HepG2 (cell line): ENCODE measurements around the gene OSBPL3. TPM values are rescaled to one million over a fixed set of nuclear protein-coding genes. Genes with fewer than 3 reads are reported as not detected.

Experiments used
- ATAC-seq: fragments of 200-7000 bp; cut with Tn5 transposase; 3 replicates; pipeline ENCODE4 v1.9.1; 2020; ENCODE audit warnings: mild to moderate bottlenecking, moderate library complexity
- BruUV-seq: library from RNA; stranded (reverse); fragments of 400-500 nt; replicated peaks from 2 replicates; lab custom pipeline; 2021; lab: Mats Ljungman, UMichigan
- CTCF ChIA-PET: fragments of 300-600 bp; formaldehyde crosslinking; extraction: SDS; loops from one replicate; lab custom pipeline; 2021; ENCODE audit warnings: low total read pairs, inconsistent platforms, low intra/inter-chr PET ratio; lab: Yijun Ruan, JAX
- POLR2A ChIA-PET: fragments of 350-600 bp; sonication (Branson Sonifier 250); formaldehyde crosslinking; loops from one replicate; lab custom pipeline; 2020; ENCODE audit warnings: antibody characterized with exemption, inconsistent platforms; lab: Yijun Ruan, JAX
- DNase-seq: peaks from one replicate; pipeline ENCODE4 v3.0.0-alpha.2; 2015; ENCODE audit warnings: low spot score
- FAIRE-seq: peaks from 3 replicates; lab custom pipeline; 2011; peaks lifted over from hg19 to GRCh38; lab: Jason Lieb, UNC
- H2AFZ ChIP-seq: one replicate; pipeline ENCODE4 v1.6.1; 2011; ENCODE audit warnings: low read length, inconsistent platforms
- H3K27ac ChIP-seq: fragments of 300-600 bp; 3 replicates; pipeline ENCODE4 v1.8.0; 2011; ENCODE audit warnings: mixed run types, mild to moderate bottlenecking, mixed read lengths, low read length, inconsistent platforms; ENCODE audit not compliant: insufficient read depth; ENCODE audit errors: extremely low read length
- H3K27me3 ChIP-seq, 2 experiments: fragments of 200-600 bp in 1 of 2; 2 replicates in 1 of 2; 3 replicates in 1 of 2; pipeline versions ENCODE4 v1.6.0 to v1.8.0; 2011; ENCODE audit warnings: low read length in 2 of 2, mild to moderate bottlenecking in 2 of 2, moderate library complexity in 2 of 2, inconsistent platforms in 1 of 2; ENCODE audit not compliant: insufficient read depth in 2 of 2, control insufficient read depth in 1 of 2
- H3K36me3 ChIP-seq, 2 experiments: fragments of 200-600 bp in 1 of 2; replicated peaks in 1 of 2; 2 replicates in 1 of 2; 3 replicates in 1 of 2; pipeline versions ENCODE4 v1.5.1 to v1.8.0; 2011; ENCODE audit warnings: low read length in 2 of 2, inconsistent platforms in 1 of 2; ENCODE audit not compliant: insufficient read depth in 2 of 2, control insufficient read depth in 1 of 2
- H3K4me1 ChIP-seq: 2 replicates; pipeline ENCODE4 v1.5.1; 2012; ENCODE audit warnings: low read length, inconsistent platforms; ENCODE audit not compliant: insufficient read depth
- H3K4me2 ChIP-seq: 2 replicates; pipeline ENCODE4 v1.6.0; 2011; ENCODE audit warnings: low read depth, low read length, inconsistent platforms
- H3K4me3 ChIP-seq, 3 experiments: fragments of 200-600 bp in 1 of 3; sonication (generic), shearing (Covaris generic) in 1 of 3; replicated peaks in 1 of 3; 2 replicates each; pipeline ENCODE4 v1.5.1; 2011 to 2016; ENCODE audit warnings: low read length in 3 of 3, inconsistent platforms in 2 of 3, low read depth in 2 of 3, mild to moderate bottlenecking in 2 of 3, control low read depth in 1 of 3, mixed read lengths in 1 of 3; ENCODE audit not compliant: insufficient read depth in 1 of 3
- H3K79me2 ChIP-seq: one replicate; pipeline ENCODE4 v1.6.1; 2011; ENCODE audit warnings: low read length, inconsistent platforms; ENCODE audit not compliant: insufficient read depth
- H3K9ac ChIP-seq: 2 replicates; pipeline ENCODE4 v1.6.0; 2011; ENCODE audit warnings: mild to moderate bottlenecking, low read depth, low read length, inconsistent platforms; ENCODE audit not compliant: insufficient read depth
- H3K9me3 ChIP-seq: 2 replicates; pipeline ENCODE4 v1.5.1; 2012; ENCODE audit warnings: mild to moderate bottlenecking, low read length
- H4K20me1 ChIP-seq: 2 replicates; pipeline ENCODE4 v1.6.0; 2011; ENCODE audit warnings: inconsistent platforms, mild to moderate bottlenecking, low read length, moderate library complexity; ENCODE audit not compliant: insufficient read depth
- GZF1 ChIP-seq: sonication (generic); formaldehyde crosslinking; IDR thresholded peaks from 2 replicates; pipeline ENCODE4 v1.5.1; 2020; ENCODE audit warnings: mild to moderate bottlenecking, missing genetic modification reagents
- HNF4A ChIP-seq: sonication (generic); formaldehyde crosslinking; IDR thresholded peaks from 2 replicates; pipeline ENCODE4 v1.4.0; 2020; ENCODE audit warnings: missing genetic modification reagents
- KMT2A ChIP-seq: sonication (generic); formaldehyde crosslinking; IDR thresholded peaks from 2 replicates; pipeline ENCODE4 v1.4.0; 2020; ENCODE audit warnings: missing genetic modification reagents
- SIN3B ChIP-seq: fragments of 150-350 bp; IDR thresholded peaks from 2 replicates; pipeline ENCODE4 v1.6.1; 2014; ENCODE audit warnings: low read length
- ZBTB1 ChIP-seq: sonication (generic); formaldehyde crosslinking; IDR thresholded peaks from 2 replicates; pipeline ENCODE4 v1.4.0; 2020; ENCODE audit warnings: missing genetic modification reagents, borderline replicate concordance
- ZFX ChIP-seq: sonication (generic); formaldehyde crosslinking; IDR thresholded peaks from 2 replicates; pipeline ENCODE4 v1.4.0; 2020; ENCODE audit warnings: mild to moderate bottlenecking, low read depth, missing genetic modification reagents, moderate library complexity
- ZNF367 ChIP-seq: sonication (generic); formaldehyde crosslinking; IDR thresholded peaks from 2 replicates; pipeline ENCODE4 v1.4.0; 2020; ENCODE audit warnings: missing genetic modification reagents, borderline replicate concordance
- WGBS: methylation state at CpG from one replicate; pipeline ENCODE4 v1.1.6; 2017; ENCODE audit warnings: low lambda C conversion rate; 5-methylcytosine and 5-hydroxymethylcytosine counted together
- in situ Hi-C: cut with HindIII; loops from 2 replicates; pipeline ENCODE4 v1.10.0; 2017; ENCODE audit warnings: low pct_unique_long_range_greater_than_20kb; ENCODE audit not compliant: extremely low pct_ligation_motif_present
- intact Hi-C: fragments of 100-400 bp; cut with micrococcal nuclease; formaldehyde crosslinking; loops from one replicate; pipeline ENCODE4 v1.10.0; 2022; ENCODE audit not compliant: unreplicated experiment
- polyA plus RNA-seq, 8 experiments: library from polyadenylated mRNA; depleted of rRNA in 3 of 8; stranded (reverse) in 7 of 8; unstranded in 1 of 8; fragments of >200 nt; fragmentation: Illumina TruSeq in 4 of 8; extraction: Trizol in 4 of 8; gene quantifications; 2 replicates each; pipeline versions ENCODE4 v1.2.1 to v1.2.3, GENCODE V29; 2011 to 2016; ENCODE audit warnings: low read depth in 4 of 8, missing spikeins in 1 of 8, mixed read lengths in 1 of 8; ENCODE audit not compliant: insufficient read depth in 1 of 8
- total RNA-seq, 5 experiments: library from RNA; depleted of rRNA; stranded (reverse); fragments of >200 nt; fragmentation: Illumina TruSeq; extraction: Trizol; gene quantifications; 2 replicates each; pipeline ENCODE4 v1.2.3, GENCODE V29; 2016; ENCODE audit warnings: low read depth in 1 of 5
- TF ChIP-seq, protein P1 (sequence below): IDR thresholded peaks from 2 replicates; pipeline ENCODE4 v1.6.1; 2016
- TF ChIP-seq, protein P2 (sequence below): sonication (generic); formaldehyde crosslinking; IDR thresholded peaks from 2 replicates; pipeline ENCODE4 v1.5.0; 2020; ENCODE audit warnings: missing genetic modification reagents

Gene OSBPL3
- total and polyA plus RNA-seq, 2 of the 13 experiments (the other 11 are each of a cell fraction or from before 2014, with no cell fraction given): 8.8 to 28.9 TPM

DNA sequence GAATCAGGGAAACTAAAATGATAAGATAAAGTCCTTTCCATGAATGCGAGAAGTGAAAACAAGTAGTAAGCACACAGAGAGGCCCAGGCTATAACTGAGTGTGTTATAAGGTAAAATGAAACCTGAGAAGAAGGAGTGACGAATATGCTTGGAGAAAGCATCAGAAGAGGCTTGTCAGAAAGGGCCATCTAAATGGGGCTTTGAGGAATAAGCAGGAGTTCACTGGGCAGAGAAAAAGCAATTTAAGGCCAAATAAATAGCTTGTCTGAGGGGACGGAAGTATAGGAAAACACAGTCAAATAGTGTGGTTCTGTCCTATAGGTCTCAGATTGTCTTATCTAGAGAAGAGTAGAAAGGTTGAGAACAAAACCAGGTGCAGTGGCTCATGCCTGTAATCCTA lies 163.1 kb downstream of the OSBPL3 start:
- no peak overlapping the region for H3K4me3 ChIP-seq
- H3K4me1 ChIP-seq: peaks cover 17% of the 10 kb centered on the region
- ChIA-PET CTCF (no interaction called here), POLR2A (no interaction called here)
- H2AFZ ChIP-seq: no peak overlapping the region
- H3K27me3 ChIP-seq: no peaks in the 10 kb centered on the region
- FAIRE-seq (no peak), DNase-seq (no peak), ATAC-seq (no peak)
- no TSS peak for BruUV-seq
- no peaks in the 10 kb centered on the region for H3K79me2 ChIP-seq
- in situ Hi-C loops (loop anchor here (5.0 kb wide), 3 partner anchors 65 to 275 kb away; partner anchors contain the start of gene OSBPL3), intact Hi-C loops (no loop called here)
- H3K9ac ChIP-seq: no peak overlapping the region
- 96% methylated on average over 3 of the region's 3 CpGs for WGBS
- H4K20me1 ChIP-seq: no peaks in the 10 kb centered on the region
- peaks cover 4 to 40% of the 10 kb centered on the region in 2 experiments; a peak in 4 of 5 replicates for H3K36me3 ChIP-seq
- no peak overlapping the region for H3K4me2 ChIP-seq
- TF ChIP-seq, protein P1, sequence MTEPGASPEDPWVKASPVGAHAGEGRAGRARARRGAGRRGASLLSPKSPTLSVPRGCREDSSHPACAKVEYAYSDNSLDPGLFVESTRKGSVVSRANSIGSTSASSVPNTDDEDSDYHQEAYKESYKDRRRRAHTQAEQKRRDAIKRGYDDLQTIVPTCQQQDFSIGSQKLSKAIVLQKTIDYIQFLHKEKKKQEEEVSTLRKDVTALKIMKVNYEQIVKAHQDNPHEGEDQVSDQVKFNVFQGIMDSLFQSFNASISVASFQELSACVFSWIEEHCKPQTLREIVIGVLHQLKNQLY: no peak
- TF ChIP-seq GZF1 (CRISPR knock-in tag): no peak
- TF ChIP-seq SIN3B: no peak
- TF ChIP-seq ZFX (CRISPR knock-in tag): no peak
- TF ChIP-seq ZBTB1 (CRISPR knock-in tag): no peak
- TF ChIP-seq HNF4A (CRISPR knock-in tag): no peak
- no peak for TF ChIP-seq KMT2A (CRISPR knock-in tag)
- TF ChIP-seq, protein P2, sequence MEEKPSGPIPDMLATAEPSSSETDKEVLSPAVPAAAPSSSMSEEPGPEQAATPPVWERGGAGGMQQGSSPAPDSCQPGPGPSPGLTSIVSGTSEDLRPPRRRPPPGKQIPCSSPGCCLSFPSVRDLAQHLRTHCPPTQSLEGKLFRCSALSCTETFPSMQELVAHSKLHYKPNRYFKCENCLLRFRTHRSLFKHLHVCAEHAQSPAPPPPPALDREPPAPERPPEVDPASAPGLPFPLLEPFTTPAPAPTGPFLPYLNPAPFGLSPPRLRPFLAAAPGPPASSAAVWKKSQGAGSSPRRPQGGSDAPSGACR (CRISPR knock-in tag): no peak
- no peak for TF ChIP-seq ZNF367 (CRISPR knock-in tag)
- no peak overlapping the region for H3K27ac ChIP-seq
- H3K9me3 ChIP-seq: no peaks in the 10 kb centered on the region
